IPS-18c (cell line): ENCODE data around the gene DENND5A.

ENCODE experiments used
- H3K4me3 ChIP-seq: 2 replicates; pipeline ENCODE4 v1.7.0; 2013; ENCODE audit warnings: low read depth, mild to moderate bottlenecking, low read length, moderate library complexity; ENCODE audit not compliant: insufficient read depth
- H3K9me3 ChIP-seq: one replicate; pipeline ENCODE4 v1.6.1; 2013; ENCODE audit warnings: mild to moderate bottlenecking, low read length, moderate library complexity; ENCODE audit not compliant: control insufficient read depth, insufficient read depth

DENND5A gene

GRCh38 chr11:9160166-9160565 lies 105.0 kb downstream of the DENND5A start:
- Histone ChIP-seq H3K9me3 (no peaks in the 10 kb centered on the region), H3K4me3 (no peak overlapping the region)

DNA sequence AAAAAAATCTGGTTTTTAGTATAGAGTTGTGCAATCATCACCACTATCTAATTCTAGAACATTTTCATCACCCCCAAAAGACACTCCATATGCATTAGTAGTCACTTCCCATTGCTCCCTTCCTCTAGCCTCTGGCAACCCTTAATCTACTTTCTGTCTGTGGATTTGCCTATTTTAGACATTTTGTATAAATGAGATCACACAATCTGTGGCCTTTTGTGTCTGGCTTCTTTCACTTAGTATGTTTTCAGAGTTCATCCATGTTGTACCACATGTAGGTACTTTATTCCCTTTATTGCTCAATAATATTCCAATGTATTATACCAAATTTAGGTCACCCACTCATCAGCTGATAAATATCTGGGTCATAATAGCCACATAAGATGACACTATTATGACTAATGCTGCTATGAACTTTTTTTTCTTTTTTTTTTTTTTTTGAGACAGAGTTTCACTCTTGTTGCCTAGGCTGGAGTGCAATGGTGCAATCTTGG lies 106.2 kb downstream of the DENND5A start:
- Histone ChIP-seq H3K4me3 (no peak overlapping the region), H3K9me3 (no peaks in the 10 kb centered on the region)

- H3K4me3 ChIP-seq: no peak overlapping the region
- H3K9me3 ChIP-seq: no peaks in the 10 kb centered on the region
Measured at GRCh38 chr11:9155930-9156329, 109.2 kb downstream of the DENND5A start.

DNA sequence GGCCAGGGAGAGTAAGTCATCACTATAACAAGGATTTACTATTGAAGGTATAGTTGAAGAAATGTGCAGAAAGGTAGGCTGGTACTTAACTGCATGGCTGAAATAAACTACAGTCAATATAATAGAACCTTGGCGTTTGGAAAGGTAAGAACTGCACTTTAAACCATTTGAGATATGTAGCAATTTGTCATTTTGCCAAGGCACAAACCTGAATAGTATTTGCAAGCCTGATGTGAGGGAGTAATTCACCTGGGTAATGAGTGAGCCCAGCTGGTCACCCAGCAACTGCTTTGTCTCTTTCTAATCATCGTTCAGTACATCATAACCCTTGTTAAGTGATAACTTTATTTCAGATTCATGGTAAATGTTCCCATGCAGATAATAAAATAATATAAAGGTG lies 111.5 kb downstream of the DENND5A start:
- Histone ChIP-seq H3K9me3 (no peaks in the 10 kb centered on the region), H3K4me3 (no peak overlapping the region)

GRCh38 chr11:9151631-9152030 lies 113.5 kb downstream of the DENND5A start:
- Histone ChIP-seq H3K4me3 (no peak overlapping the region), H3K9me3 (no peaks in the 10 kb centered on the region)

DNA sequence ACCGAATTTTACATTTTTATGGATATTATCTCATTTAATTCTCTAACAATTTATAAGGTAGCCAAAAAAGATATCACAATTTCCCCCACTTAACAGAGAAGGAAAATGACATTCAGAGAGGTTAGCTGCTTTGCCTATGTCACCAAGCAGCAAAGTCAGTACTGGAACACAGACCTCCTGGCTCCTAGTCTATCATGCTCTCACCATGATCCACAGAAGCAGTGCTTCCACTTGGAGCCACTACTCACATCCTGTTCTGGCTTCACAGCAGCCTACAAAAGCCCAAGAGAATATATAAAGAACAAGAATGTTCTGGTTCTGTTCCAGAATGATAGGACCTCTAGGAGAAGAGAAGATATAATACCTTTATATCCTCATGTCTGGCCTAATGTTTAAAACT lies 114.2 kb downstream of the DENND5A start:
- Histone ChIP-seq H3K9me3 (no peaks in the 10 kb centered on the region), H3K4me3 (no peak overlapping the region)

DNA sequence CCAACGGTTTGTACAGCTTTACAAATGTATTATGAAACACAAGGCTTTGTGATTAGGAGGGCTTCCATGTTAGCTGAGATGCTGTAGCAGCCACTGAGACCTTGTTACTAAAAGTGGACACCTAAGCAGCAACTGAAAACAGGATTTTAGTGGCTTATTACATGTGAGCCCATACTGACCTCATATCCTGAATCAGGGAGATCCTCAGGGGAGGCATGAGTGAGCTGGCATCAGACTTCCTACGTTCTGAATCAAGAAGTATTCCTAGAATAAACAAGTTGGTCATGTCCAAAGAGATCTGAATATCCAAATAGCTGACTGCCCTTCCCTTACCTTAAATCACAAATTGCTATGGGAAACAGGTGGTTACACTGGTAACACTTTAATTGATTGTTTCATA lies 114.6 kb downstream of the DENND5A start:
- Histone ChIP-seq H3K4me3 (no peak overlapping the region), H3K9me3 (no peaks in the 10 kb centered on the region)

- H3K4me3 ChIP-seq: no peak overlapping the region
- H3K9me3 ChIP-seq: no peaks in the 10 kb centered on the region
Measured at GRCh38 chr11:9148727-9149126, 116.4 kb downstream of the DENND5A start.

DNA sequence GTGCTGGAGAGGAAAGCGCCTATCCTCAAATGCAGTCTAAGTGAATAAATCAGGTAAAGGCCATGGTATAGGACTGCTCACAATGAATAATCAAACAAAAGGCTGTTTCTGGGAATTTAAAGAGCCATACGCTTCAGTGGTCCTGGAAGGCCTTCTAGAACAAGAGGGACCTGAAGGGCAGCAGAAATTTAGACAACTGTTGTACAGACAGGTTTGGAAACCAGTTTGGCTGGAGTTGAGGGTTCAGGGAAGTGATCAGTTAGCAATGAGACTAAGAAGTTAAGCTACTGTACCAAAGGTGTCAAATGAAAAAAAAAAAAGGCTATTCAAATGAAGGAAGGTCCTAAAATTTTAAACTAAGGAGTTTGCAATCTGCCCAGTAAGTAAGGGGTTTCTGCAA lies 117.1 kb downstream of the DENND5A start:
- H3K9me3 ChIP-seq: no peaks in the 10 kb centered on the region
- no peak overlapping the region for H3K4me3 ChIP-seq

GRCh38 chr11:9146477-9146876 lies 118.7 kb downstream of the DENND5A start:
- H3K9me3 ChIP-seq: no peaks in the 10 kb centered on the region
- H3K4me3 ChIP-seq: no peak overlapping the region

GRCh38 chr11:9145283-9145682 lies 119.9 kb downstream of the DENND5A start:
- no peak overlapping the region for H3K4me3 ChIP-seq
- no peaks in the 10 kb centered on the region for H3K9me3 ChIP-seq

DNA sequence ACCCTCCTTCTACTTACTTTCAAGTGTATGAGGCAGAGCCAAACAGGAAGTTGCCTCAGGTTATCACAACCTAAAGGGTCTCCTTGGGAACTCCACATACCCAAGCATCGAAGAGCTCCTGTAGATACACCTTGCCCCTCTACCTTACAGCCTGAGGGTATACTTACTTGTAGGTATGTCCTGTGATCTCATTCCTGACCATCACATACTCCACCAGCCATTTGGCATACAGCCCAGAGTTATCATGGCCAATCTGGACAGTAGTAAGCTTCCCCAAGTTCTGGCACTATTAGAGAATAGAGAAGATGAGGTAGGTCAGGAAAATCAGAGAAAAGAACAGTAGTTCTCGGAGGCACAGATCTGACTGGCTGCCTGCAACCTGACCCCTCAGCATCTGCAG lies 120.3 kb downstream of the DENND5A start:
- H3K4me3 ChIP-seq: no peak overlapping the region
- no peaks in the 10 kb centered on the region for H3K9me3 ChIP-seq

GRCh38 chr11:9143721-9144120 lies 121.4 kb downstream of the DENND5A start:
- Histone ChIP-seq H3K9me3 (no peaks in the 10 kb centered on the region), H3K4me3 (no peak overlapping the region)

DNA sequence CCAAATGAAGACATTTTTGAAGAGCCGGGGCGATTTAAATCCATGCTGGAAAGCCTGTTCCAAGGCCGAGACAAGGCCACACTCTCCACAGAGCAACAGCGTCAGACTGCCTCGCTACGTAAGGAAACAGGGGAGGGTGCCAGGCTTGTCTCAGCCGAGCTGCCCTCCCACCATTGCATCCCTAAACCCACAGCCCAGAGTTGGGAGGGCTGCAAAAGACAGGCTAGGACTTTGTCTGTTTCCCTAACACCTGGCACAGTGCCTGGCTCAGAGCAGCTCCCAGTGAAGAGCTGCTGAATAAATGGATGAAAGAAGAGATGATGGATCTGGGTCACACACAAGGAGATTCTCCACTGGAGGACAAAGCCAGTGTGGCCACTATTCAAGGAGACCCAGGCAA lies 122.4 kb downstream of the DENND5A start:
- no peaks in the 10 kb centered on the region for H3K9me3 ChIP-seq
- no peak overlapping the region for H3K4me3 ChIP-seq

- Histone ChIP-seq H3K4me3 (no peak overlapping the region), H3K9me3 (no peaks in the 10 kb centered on the region)
Measured at GRCh38 chr11:9141186-9141585, 124.0 kb downstream of the DENND5A start.

DNA sequence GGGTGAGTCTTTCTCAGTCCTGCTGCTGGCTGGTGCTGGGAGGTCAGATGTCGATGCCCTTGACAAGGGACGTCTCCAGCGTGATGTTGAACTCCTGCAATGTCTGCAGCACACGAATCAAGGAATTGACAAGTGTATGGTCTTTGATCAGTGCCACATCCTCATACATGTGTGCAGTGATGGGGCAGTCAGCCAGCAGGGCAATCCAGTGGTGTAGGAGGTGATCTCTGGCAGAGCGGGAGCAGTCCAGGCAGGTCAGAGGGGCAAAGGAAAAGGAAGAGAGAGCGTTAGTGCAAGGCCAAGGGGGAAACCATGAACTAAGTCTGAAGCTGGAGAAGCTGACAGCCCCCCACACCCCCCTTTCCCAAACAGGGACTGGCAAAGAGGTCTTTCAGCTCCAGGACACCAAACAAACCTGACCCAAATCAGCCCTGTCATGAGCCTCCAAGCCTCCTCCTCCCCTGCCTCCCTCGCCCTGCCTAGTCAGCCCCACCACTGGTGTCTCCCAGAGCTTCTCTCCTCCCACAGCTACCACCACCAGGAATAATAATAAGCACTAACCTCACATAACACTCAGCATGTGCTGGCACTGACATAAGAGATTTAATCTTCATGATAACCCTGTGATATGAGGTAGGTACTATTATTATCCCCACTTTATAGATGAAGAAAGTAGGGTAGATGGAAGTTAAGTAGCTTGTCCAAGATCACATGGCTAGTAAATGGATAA lies 125.4 kb downstream of the DENND5A start:
- no peak overlapping the region for H3K4me3 ChIP-seq
- no peaks in the 10 kb centered on the region for H3K9me3 ChIP-seq

DNA sequence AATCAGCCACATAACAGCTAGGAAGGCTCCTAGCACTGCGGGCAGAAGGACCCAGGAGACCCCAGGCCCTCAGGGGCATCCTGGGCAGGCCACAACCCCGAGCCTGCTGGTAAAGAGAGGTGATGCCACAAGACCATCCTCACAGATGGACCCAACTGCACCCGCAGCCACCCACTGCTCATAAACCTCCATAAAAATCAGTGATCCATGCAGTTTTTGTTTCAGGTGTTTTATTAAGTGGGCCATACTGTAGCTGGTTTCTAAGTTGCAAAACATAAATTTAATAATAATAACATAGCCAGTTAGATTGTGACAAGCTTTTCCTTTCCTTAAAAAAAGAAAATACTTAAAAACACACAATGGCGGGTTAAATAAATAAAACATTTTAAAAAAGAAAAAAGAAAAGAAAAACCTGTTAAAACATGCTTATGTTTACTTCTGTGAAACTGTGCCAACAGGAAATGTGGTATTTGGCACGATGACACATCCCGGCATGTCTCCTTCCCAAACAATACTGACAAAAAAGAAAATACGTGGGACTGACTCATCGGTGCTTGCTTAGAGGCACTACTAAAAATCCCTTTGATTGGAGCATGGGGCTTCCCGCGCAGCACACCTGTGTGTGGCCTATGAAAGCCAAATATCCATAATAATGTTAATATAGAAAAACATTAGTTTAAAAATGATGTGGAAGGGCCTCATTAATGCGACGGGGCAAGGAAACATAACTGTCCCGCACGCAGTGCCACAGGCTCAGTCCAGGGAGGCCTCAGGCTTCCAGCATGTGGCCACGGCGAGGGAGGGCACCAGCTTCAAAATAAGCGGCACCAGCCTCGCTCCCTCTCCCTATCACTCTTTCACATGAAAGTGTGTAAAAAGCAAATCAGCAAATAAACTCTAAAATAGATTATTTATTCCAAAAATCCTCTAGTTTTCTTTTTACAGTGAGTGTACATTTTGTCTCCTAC lies 126.3 kb downstream of the DENND5A start:
- Histone ChIP-seq H3K9me3 (no peaks in the 10 kb centered on the region), H3K4me3 (no peak overlapping the region)

GRCh38 chr11:9138133-9138453 lies 127.1 kb downstream of the DENND5A start:
- H3K9me3 ChIP-seq: no peaks in the 10 kb centered on the region
- no peak overlapping the region for H3K4me3 ChIP-seq
